GM23338 (cell line): ENCODE results near the gene ZNF217.

Experiments
- CTCF ChIP-seq, 2 experiments: fragments of 200-600 bp in 1 of 2; sonication (generic) in 1 of 2; conservative IDR thresholded peaks; 2 replicates each; pipeline versions ENCODE4 v1.5.1 to v1.6.1; 2016 to 2017; ENCODE audit warnings: antibody characterized with exemption in 2 of 2, low read depth in 2 of 2, mild to moderate bottlenecking in 2 of 2, moderate library complexity in 1 of 2
- ETS1 ChIP-seq: IDR thresholded peaks from 2 replicates; pipeline ENCODE4 v1.6.1; 2016; ENCODE audit warnings: antibody characterized with exemption
- EZH2 ChIP-seq: fragments of 200-600 bp; sonication (generic); IDR thresholded peaks from one replicate; pipeline ENCODE4 v1.8.0; 2017; ENCODE audit warnings: antibody characterized with exemption, mild to moderate bottlenecking, low read depth; ENCODE audit not compliant: unreplicated experiment
- EZH2phosphoT487 ChIP-seq: fragments of 200-600 bp; sonication (generic); IDR thresholded peaks from one replicate; pipeline ENCODE4 v1.8.1; 2018; ENCODE audit warnings: antibody characterized with exemption; ENCODE audit not compliant: unreplicated experiment
- JUNB ChIP-seq: IDR thresholded peaks from one replicate; pipeline ENCODE4 v1.6.1; 2016; ENCODE audit warnings: antibody characterized with exemption; ENCODE audit not compliant: unreplicated experiment
- POLR2AphosphoS5 ChIP-seq: IDR thresholded peaks from 2 replicates; pipeline ENCODE4 v1.6.1; 2016; ENCODE audit warnings: antibody characterized with exemption, low read depth
- REST ChIP-seq: IDR thresholded peaks from one replicate; pipeline ENCODE4 v1.6.1; 2018; ENCODE audit warnings: antibody characterized with exemption; ENCODE audit not compliant: unreplicated experiment

GRCh38 chr20:53556267-53556897 is 37.3 kb downstream of the ZNF217 start:
- TF ChIP-seq CTCF (conservative IDR thresholded peaks at IDR 0.05; ENCODE audit: low read depth in 2 of 2) (no peak), REST (no peak), ETS1 (no peak), EZH2 (no peak), POLR2AphosphoS5 (no peak), JUNB (no peak), EZH2phosphoT487 (no peak)
